ENCODE measurements around the gene INTS11.

GRCh38 chr1:1359664-1360468 is 35.4 kb upstream of the INTS11 start:
- TF ChIP-seq RARB (CRISPR knock-in tag; IDR thresholded peaks at IDR 0.05) = no peak
- TF ChIP-seq CHD2 (IDR thresholded peaks at IDR 0.05; ENCODE audit: low read length, partially characterized antibody) = no peak
- no peak for TF ChIP-seq EP300 (IDR thresholded peaks at IDR 0.05)
- TF ChIP-seq CEBPB (IDR thresholded peaks at IDR 0.05) = no peak
- no peak for TF ChIP-seq POLR2A (IDR thresholded peaks at IDR 0.05; ENCODE audit: low read length)
- no peak for TF ChIP-seq RCOR1 (IDR thresholded peaks at IDR 0.05; ENCODE audit: low read depth, low read length)
- TF ChIP-seq, protein P1, sequence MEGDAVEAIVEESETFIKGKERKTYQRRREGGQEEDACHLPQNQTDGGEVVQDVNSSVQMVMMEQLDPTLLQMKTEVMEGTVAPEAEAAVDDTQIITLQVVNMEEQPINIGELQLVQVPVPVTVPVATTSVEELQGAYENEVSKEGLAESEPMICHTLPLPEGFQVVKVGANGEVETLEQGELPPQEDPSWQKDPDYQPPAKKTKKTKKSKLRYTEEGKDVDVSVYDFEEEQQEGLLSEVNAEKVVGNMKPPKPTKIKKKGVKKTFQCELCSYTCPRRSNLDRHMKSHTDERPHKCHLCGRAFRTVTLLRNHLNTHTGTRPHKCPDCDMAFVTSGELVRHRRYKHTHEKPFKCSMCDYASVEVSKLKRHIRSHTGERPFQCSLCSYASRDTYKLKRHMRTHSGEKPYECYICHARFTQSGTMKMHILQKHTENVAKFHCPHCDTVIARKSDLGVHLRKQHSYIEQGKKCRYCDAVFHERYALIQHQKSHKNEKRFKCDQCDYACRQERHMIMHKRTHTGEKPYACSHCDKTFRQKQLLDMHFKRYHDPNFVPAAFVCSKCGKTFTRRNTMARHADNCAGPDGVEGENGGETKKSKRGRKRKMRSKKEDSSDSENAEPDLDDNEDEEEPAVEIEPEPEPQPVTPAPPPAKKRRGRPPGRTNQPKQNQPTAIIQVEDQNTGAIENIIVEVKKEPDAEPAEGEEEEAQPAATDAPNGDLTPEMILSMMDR (IDR thresholded peaks at IDR 0.05) = no peak
- no peak for TF ChIP-seq MYC (IDR thresholded peaks at IDR 0.05; ENCODE audit: borderline replicate concordance, low read length)
- TF ChIP-seq SREBF2 (IDR thresholded peaks at IDR 0.05) = no peak
- TF ChIP-seq, protein P2, sequence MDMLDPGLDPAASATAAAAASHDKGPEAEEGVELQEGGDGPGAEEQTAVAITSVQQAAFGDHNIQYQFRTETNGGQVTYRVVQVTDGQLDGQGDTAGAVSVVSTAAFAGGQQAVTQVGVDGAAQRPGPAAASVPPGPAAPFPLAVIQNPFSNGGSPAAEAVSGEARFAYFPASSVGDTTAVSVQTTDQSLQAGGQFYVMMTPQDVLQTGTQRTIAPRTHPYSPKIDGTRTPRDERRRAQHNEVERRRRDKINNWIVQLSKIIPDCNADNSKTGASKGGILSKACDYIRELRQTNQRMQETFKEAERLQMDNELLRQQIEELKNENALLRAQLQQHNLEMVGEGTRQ (IDR thresholded peaks at IDR 0.05) = no peak
- TF ChIP-seq RAD21 (conservative IDR thresholded peaks at IDR 0.05 in 1 of 2, IDR thresholded peaks at IDR 0.05 in 1 of 2) = no peak
- no peak for TF ChIP-seq REST (IDR thresholded peaks at IDR 0.05)

Data from A549 (cell line).